Dendritic cell treated with granulocyte-macrophage colony-stimulating factor and Interleukin-4, amounts not matched to agents 40 ng/mL and 50 ng/mL, for 4 days (primary cell): ENCODE data around the gene LMTK2.
A peak's percentile ranks its signal among the peaks of the same experiment; 100 is the strongest.

Experiments
- H3K27ac Mint-ChIP-seq: one replicate; pipeline ENCODE4 v1.8.0; 2022; ENCODE audit warnings: mild to moderate bottlenecking, mixed read lengths
- H3K27me3 Mint-ChIP-seq: one replicate; pipeline ENCODE4 v1.8.0; 2022; ENCODE audit warnings: mild to moderate bottlenecking, mixed read lengths
- H3K36me3 Mint-ChIP-seq: one replicate; pipeline ENCODE4 v1.8.0; 2022; ENCODE audit warnings: low read depth, mixed read lengths
- H3K4me1 Mint-ChIP-seq: one replicate; pipeline ENCODE4 v1.8.0; 2022; ENCODE audit warnings: low read depth, mixed read lengths
- H3K4me3 Mint-ChIP-seq: one replicate; pipeline ENCODE4 v1.8.0; 2022; ENCODE audit warnings: mild to moderate bottlenecking, moderate library complexity, mixed read lengths
- H3K9me3 Mint-ChIP-seq: one replicate; pipeline ENCODE4 v1.8.0; 2022; ENCODE audit warnings: mixed read lengths
- intact Hi-C: fragments of 100-400 bp; cut with micrococcal nuclease; formaldehyde crosslinking; loops from one replicate; pipeline ENCODE4 v1.15.0; 2022

Gene LMTK2

DNA sequence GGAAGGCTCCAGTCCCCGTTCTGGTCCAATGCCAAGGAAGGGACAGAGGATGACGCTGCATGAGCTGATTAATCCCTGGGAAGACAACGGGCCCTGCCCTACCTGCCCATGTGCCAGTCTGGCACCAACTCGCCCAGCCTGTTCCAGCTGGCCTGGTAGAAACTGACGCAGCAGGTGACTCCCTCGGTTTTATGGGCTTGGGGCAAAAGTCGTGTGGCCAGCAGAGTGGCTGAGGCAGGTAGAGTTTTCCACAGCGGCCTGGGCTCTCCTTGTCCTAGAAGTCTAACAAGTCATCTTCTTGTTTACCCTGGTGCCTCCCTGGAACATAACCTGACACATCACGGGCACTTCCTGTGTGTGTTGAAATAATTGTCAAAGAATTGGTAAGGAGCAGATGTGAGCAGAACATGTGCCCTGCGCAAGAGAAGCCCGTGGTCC is 20.4 kb upstream of the LMTK2 start:
- no peak overlapping the region for H3K4me3 Mint-ChIP-seq
- intact Hi-C loops: no loop called here
- H3K36me3 Mint-ChIP-seq: no peaks in the 10 kb centered on the region
- H3K4me1 Mint-ChIP-seq: no peaks in the 10 kb centered on the region
- H3K9me3 Mint-ChIP-seq: no peaks in the 10 kb centered on the region
- H3K27ac Mint-ChIP-seq: no peak overlapping the region
- peaks cover 21% of the 10 kb centered on the region for H3K27me3 Mint-ChIP-seq

DNA sequence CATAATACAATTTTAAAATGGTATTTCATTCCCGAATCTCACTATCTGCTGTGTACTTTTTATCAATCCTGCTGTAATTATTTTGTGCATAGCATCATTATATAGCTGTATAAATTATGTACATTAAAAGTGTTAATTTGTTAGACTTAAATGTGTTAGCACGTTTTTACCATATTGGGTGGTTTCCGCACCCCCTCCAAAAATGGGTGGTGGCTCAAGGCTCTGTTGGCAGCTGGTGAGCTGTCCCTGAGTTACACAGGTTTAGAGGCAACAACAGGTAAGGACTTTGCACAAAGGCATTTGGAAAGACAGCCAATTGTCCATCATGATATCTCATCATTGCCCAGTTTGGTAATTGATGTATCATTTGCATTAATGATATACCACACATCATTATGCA is 18.6 kb upstream of the LMTK2 start:
- Mint-ChIP-seq H3K4me1 (no peaks in the 10 kb centered on the region), H3K36me3 (no peaks in the 10 kb centered on the region), H3K27me3 (peaks cover 28% of the 10 kb centered on the region), H3K27ac (no peak overlapping the region), H3K4me3 (no peak overlapping the region), H3K9me3 (no peaks in the 10 kb centered on the region)
- intact Hi-C loops: no loop called here

DNA sequence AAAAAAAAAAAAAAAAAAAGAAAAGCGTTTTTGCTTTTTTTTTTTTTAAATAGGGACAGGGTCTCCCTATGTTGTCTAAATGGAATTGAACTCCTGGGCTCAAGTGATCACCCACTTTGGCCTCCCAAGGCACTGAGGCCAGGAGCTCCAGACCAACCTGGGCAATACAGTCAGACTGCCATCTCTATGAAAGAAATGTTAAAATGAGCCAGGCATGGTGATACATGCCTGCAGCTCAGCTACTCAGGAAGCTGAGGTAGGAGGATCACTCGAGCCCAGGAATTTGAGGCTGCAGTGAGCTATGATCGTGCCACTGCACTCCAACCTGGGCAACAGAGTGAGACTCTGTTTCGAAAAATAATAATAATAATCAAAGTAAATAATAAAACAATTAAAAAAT is 16.5 kb upstream of the LMTK2 start:
- Mint-ChIP-seq H3K4me3 (no peak overlapping the region), H3K4me1 (no peaks in the 10 kb centered on the region), H3K27me3 (peaks cover 29% of the 10 kb centered on the region), H3K27ac (no peak overlapping the region), H3K9me3 (no peaks in the 10 kb centered on the region), H3K36me3 (no peaks in the 10 kb centered on the region)
- intact Hi-C loops: no loop called here

GRCh38 chr7:98091061-98091460 is 15.6 kb upstream of the LMTK2 start:
- no peaks in the 10 kb centered on the region for H3K4me1 Mint-ChIP-seq
- H3K4me3 Mint-ChIP-seq: no peak overlapping the region
- peaks cover 28% of the 10 kb centered on the region for H3K27me3 Mint-ChIP-seq
- intact Hi-C loops: no loop called here
- H3K36me3 Mint-ChIP-seq: no peaks in the 10 kb centered on the region
- H3K27ac Mint-ChIP-seq: no peak overlapping the region
- H3K9me3 Mint-ChIP-seq: peaks cover 9% of the 10 kb centered on the region

- Mint-ChIP-seq H3K4me3 (no peak overlapping the region), H3K4me1 (no peaks in the 10 kb centered on the region), H3K9me3 (peaks cover 14% of the 10 kb centered on the region), H3K27me3 (peaks cover 25% of the 10 kb centered on the region), H3K36me3 (no peaks in the 10 kb centered on the region), H3K27ac (no peak overlapping the region)
- intact Hi-C loops: no loop called here
Observed at GRCh38 chr7:98091523-98091922, 15.1 kb upstream of the LMTK2 start.

DNA sequence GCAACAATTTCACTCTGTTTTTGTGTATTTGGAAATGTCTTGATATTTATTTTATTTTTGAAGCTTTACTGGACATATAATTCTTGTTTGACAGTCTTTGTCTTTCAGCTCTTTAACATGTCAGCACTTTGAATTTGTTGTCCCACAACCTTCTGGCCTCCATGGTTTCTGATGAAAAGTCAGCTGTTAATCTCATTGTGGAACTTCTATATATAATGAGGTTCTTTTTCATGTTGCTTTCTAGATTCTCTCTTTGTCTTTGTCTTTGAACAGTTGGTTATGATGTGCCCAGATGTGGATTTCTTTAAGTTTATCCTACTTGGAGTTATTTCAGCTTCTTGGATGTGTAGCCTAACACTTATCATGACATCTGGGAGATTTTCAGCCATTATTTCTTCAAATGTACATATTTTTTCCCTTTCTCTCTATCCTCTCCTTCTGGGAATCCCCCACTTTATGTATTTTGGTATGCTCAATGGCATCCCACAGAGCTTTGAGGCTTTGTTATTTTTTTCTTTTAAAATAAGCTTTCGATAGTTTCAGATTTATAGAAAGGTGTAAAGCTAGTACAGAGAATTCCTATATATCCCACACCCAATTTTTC is 9.5 kb upstream of the LMTK2 start:
- H3K27me3 Mint-ChIP-seq: peaks cover 23% of the 10 kb centered on the region
- H3K9me3 Mint-ChIP-seq: peaks cover 62% of the 10 kb centered on the region
- H3K4me1 Mint-ChIP-seq: no peaks in the 10 kb centered on the region
- no peak overlapping the region for H3K27ac Mint-ChIP-seq
- H3K4me3 Mint-ChIP-seq: no peak overlapping the region
- intact Hi-C loops: no loop called here
- H3K36me3 Mint-ChIP-seq: no peaks in the 10 kb centered on the region

DNA sequence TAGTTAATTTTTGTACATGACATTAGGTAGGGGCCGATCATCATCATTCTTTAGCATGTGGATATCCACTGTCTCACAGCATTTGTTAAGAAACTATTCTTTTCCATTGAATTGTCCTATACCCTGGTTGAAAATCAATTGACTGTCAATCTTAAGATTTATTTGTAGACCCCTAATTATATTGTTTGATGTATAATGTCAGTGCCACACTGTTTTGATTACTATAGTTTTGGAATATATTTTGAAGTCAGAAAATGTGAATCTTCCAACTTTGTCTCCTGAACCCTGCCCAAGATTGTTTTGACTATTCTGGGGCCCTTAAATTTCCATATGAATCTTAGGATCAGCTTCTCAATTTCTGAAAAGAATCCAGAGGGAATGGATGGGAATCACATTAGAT is 6.6 kb upstream of the LMTK2 start:
- peaks cover 71% of the 10 kb centered on the region for H3K9me3 Mint-ChIP-seq
- no peaks in the 10 kb centered on the region for H3K36me3 Mint-ChIP-seq
- intact Hi-C loops: no loop called here
- peaks cover 42% of the 10 kb centered on the region for H3K27me3 Mint-ChIP-seq
- no peak overlapping the region for H3K4me3 Mint-ChIP-seq
- H3K4me1 Mint-ChIP-seq: no peaks in the 10 kb centered on the region
- no peak overlapping the region for H3K27ac Mint-ChIP-seq

DNA sequence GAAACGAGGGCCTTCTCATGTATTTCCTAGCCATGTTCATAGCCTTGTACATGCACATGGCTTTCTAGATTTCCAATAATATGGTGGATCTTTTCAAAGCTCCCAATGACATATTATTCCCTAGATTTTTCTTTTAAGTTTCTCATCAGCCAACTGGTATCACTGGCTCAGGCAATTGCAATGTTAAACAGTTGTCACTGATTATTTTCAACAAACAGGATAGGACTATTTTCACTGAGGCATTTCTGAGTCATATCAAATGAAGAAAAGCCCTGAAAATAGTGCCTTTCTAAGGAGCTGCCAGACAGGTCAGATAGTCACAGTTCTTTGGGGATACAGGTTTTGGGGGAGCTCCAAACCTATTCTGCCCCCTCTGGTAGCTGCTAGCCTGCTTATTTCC is 4.5 kb upstream of the LMTK2 start:
- H3K27ac Mint-ChIP-seq: no peak overlapping the region
- H3K4me1 Mint-ChIP-seq: peaks cover 5% of the 10 kb centered on the region
- H3K27me3 Mint-ChIP-seq: peaks cover 53% of the 10 kb centered on the region
- H3K9me3 Mint-ChIP-seq: peaks cover 51% of the 10 kb centered on the region
- H3K36me3 Mint-ChIP-seq: peaks cover 6% of the 10 kb centered on the region
- intact Hi-C loops: no loop called here
- H3K4me3 Mint-ChIP-seq: no peak overlapping the region

DNA sequence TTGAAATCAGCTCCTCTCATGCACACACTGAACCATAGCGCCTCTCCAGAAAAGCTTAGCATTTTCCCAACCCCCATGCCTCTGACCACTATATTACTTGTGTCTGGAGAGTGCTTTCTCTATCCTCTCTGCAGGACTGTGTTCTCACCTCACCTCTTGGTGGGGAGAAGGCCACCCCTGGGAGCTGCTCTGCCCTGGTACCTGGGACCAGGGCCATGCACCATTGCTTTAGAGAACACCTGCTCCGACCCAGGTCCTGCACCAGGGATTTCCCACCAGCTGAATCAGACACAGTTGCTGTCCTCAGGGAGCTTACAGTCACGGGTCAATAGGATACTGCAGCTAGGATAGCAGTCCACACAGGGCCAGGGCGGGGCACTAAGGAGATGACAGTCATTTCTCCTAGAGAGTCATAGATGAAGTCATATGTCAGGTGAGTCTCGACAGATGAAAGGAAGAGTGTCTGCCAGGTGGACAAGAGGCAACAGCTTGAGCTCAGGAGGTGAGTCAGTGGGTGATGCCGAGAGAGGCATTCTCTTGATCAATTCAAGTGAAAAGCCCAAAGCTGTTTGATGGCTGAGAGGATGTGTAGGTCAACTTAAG is 619 bp upstream of the LMTK2 start:
- H3K27ac Mint-ChIP-seq: no peak overlapping the region
- peaks cover 75% of the 10 kb centered on the region for H3K27me3 Mint-ChIP-seq
- intact Hi-C loops: loop anchor here (1.0 to 5.0 kb wide), 3 partner anchors 27 to 84 kb away; no protein-coding TSS in a partner anchor
- peak overlapping the region; percentile 39 for H3K4me3 Mint-ChIP-seq
- H3K4me1 Mint-ChIP-seq: peaks cover 11% of the 10 kb centered on the region
- H3K9me3 Mint-ChIP-seq: peaks cover 21% of the 10 kb centered on the region
- H3K36me3 Mint-ChIP-seq: peaks cover 6% of the 10 kb centered on the region

DNA sequence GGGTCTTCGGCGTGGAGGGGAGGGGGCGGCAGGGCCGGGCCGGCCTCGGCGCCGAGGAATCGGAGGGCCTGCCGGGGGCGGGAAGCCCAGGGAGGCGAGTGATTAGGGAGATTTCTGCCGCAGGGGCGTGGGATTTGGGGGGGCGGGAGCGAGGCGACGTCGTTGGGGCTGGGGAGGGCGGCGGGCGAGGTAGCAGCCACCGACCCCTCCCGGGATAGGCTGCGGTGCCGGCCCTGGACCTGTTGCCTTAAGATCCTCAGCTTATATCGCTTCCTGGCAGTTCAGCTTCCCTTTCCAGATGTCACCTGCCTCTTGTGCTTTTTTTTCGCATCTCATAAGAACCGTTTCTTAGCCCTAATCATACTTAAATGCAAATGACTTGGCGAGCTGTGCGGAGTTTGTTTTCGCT is 655 bp downstream of the LMTK2 start:
- intact Hi-C loops: loop anchor here (2.0 to 5.0 kb wide), 2 partner anchors 25 to 85 kb away; no protein-coding TSS in a partner anchor
- peaks cover 11% of the 10 kb centered on the region for H3K4me1 Mint-ChIP-seq
- H3K4me3 Mint-ChIP-seq: peak overlapping the region; percentile 99
- peaks cover 10% of the 10 kb centered on the region for H3K9me3 Mint-ChIP-seq
- peaks cover 9% of the 10 kb centered on the region for H3K36me3 Mint-ChIP-seq
- H3K27me3 Mint-ChIP-seq: peaks cover 83% of the 10 kb centered on the region
- peak overlapping the region; percentile 94 for H3K27ac Mint-ChIP-seq

DNA sequence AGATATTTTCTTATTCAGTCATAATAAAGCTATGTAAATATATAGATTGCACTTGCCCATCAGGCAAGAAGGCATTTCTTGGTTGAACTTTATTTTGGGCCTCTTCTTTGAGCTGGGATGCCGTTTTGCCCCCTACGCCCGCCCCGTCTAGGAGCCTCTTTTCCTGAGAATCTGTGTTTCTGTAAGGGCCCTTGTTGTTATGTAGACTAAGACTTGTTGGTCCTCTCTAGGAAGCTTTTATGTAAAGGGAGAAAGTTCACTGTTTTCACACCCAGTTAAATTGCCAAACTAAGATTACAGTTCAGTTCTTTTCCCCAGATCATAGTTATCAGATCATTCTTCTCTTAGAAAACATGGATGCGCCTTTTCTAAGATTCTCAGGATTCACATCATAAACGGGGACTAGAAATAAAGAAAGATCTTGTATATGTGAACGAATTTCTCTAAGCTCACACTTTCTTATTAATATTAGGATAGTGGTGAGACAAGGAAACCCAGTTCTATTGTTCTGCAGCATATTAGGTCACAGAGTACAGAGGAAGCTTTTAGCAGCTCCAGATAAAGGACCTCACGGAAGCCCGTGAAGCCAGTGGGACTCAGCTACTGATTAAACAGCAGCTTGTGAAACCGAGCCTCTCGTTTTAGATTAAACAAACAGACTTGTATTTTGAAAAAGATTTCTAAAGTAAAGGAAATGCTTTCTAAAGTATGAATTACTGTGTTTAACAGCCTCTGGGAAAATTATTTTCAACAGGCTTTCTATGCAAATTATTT is 3.8 kb downstream of the LMTK2 start:
- Mint-ChIP-seq H3K4me1 (peaks cover 11% of the 10 kb centered on the region), H3K27me3 (peaks cover 84% of the 10 kb centered on the region), H3K9me3 (peaks cover 15% of the 10 kb centered on the region), H3K36me3 (peaks cover 30% of the 10 kb centered on the region), H3K27ac (no peak overlapping the region), H3K4me3 (no peak overlapping the region)
- intact Hi-C loops: no loop called here

DNA sequence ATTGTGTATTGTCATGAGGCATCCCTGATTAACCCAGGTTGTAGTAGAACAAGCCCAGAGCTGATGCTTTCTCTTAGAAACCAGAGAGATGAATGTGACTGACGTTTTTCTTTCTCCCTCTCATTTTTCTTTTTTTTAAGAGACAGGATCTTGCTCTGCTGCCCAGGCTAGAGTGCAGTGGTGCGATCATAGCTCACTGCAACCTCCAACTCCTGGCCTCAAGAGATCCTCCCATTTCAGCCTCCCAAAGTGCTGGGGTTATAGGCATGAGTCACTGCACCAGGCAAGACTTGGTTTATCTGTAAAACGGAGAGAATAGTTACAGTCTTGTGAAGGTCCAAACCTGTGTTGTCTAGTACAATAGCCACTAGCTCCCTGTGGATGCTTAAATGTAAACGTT is 5.4 kb downstream of the LMTK2 start:
- Mint-ChIP-seq H3K9me3 (peaks cover 15% of the 10 kb centered on the region), H3K4me1 (peaks cover 10% of the 10 kb centered on the region), H3K36me3 (peaks cover 25% of the 10 kb centered on the region), H3K27me3 (peaks cover 88% of the 10 kb centered on the region), H3K27ac (no peak overlapping the region), H3K4me3 (no peak overlapping the region)
- intact Hi-C loops: no loop called here

DNA sequence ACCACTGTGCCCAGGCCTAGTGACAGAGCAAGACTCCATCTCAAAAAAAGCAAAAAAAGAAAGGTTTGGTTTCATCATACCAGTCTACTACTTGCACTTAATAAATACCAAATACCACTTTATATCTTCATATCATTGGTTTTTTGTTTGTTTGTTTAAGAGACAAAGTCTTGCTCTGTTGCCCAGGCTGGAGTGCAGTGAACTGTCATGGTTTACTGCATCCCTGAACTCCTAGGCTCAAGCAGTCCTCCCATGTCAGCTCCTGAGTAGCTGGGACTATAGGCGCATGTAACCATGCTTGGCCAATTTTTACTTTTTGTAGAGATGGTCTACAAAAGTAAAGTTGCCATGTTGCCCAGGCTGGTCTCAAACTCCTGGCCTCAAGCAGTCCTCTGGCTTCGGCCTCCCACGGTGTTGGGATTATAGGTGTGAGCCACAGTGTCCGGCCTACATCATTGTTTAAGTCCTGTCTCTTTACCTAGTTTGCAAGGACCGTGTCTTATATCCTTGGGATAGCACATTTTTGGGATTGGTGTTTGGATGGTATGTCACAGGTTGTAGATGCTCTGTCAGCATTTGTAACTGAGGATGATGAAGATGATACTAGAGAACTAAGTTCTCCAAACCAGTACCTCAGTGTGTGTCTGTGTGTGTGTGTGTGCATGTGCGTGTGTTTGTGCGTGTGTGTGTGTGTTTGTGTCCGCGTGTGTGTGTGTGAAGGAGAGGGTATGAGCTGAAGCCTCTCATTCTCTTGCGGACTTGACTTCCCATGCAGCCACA is 9.3 kb downstream of the LMTK2 start:
- H3K27me3 Mint-ChIP-seq: peaks cover 88% of the 10 kb centered on the region
- peaks cover 24% of the 10 kb centered on the region for H3K36me3 Mint-ChIP-seq
- H3K4me3 Mint-ChIP-seq: no peak overlapping the region
- H3K27ac Mint-ChIP-seq: no peak overlapping the region
- intact Hi-C loops: no loop called here
- peaks cover 10% of the 10 kb centered on the region for H3K4me1 Mint-ChIP-seq
- H3K9me3 Mint-ChIP-seq: peaks cover 15% of the 10 kb centered on the region
